HG03342 (cell line): ENCODE measurements around the gene PADI2.
"Not testable (repeated sequence)": the region's sequence is repeated elsewhere in the genome, so short reads cannot be mapped to it uniquely, and the experiment has no call there.

Experiments
- ATAC-seq: cut with Tn5 transposase; IDR thresholded peaks from one replicate; pipeline ENCODE4 v1.9.1; 2021; ENCODE audit warnings: mild to moderate bottlenecking, moderate library complexity; ENCODE audit not compliant: unreplicated experiment

Gene PADI2

GRCh38 chr1:17086751-17087150 lies 32.5 kb downstream of the PADI2 start:
- ATAC-seq, result no peak

- no peak for ATAC-seq
These were observed 34.5 kb downstream of the PADI2 start for GRCh38 chr1:17084787-17085186.

GRCh38 chr1:17082761-17083160 lies 36.5 kb downstream of the PADI2 start:
- no peak for ATAC-seq

GRCh38 chr1:17081439-17081838 lies 37.8 kb downstream of the PADI2 start:
- no peak for ATAC-seq

GRCh38 chr1:17080880-17081279 lies 38.4 kb downstream of the PADI2 start:
- no peak for ATAC-seq

- no peak for ATAC-seq
These were observed 39.0 kb downstream of the PADI2 start for GRCh38 chr1:17080085-17080759.

GRCh38 chr1:17078991-17079868 lies 40.0 kb downstream of the PADI2 start:
- no peak for ATAC-seq

- ATAC-seq, result no peak
These were observed 43.6 kb downstream of the PADI2 start for GRCh38 chr1:17075470-17076255.

GRCh38 chr1:17071794-17072193 lies 47.5 kb downstream of the PADI2 start:
- no peak for ATAC-seq

GRCh38 chr1:17070163-17070525 lies 49.1 kb downstream of the PADI2 start:
- ATAC-seq, result no peak

- no peak for ATAC-seq
These were observed 49.6 kb downstream of the PADI2 start for GRCh38 chr1:17069452-17070162.

- ATAC-seq, result no peak
These were observed 50.5 kb downstream of the PADI2 start for GRCh38 chr1:17068789-17069188.

GRCh38 chr1:17067465-17068240 lies 51.6 kb downstream of the PADI2 start:
- ATAC-seq, result no peak

- no peak for ATAC-seq
These were observed 52.2 kb downstream of the PADI2 start for GRCh38 chr1:17067069-17067426.

- ATAC-seq, result no peak
These were observed 52.7 kb downstream of the PADI2 start for GRCh38 chr1:17066361-17067068.

GRCh38 chr1:17065666-17066065 lies 53.6 kb downstream of the PADI2 start:
- ATAC-seq, result no peak

- ATAC-seq, result not testable (repeated sequence)
These were observed 56.5 kb downstream of the PADI2 start for GRCh38 chr1:17062751-17063150.

GRCh38 chr1:17061892-17062291 lies 57.4 kb downstream of the PADI2 start:
- no peak for ATAC-seq

- no peak for ATAC-seq
These were observed 57.8 kb downstream of the PADI2 start for GRCh38 chr1:17061486-17061885.

GRCh38 chr1:17060306-17060749 lies 58.9 kb downstream of the PADI2 start:
- no peak for ATAC-seq
